PFSK-1 (cell line): ENCODE measurements around the gene PRDM1.

ENCODE experiments used
- FOXP2 ChIP-seq: optimal IDR thresholded peaks from 2 replicates; pipeline ENCODE3; 2011; ENCODE audit warnings: borderline replicate concordance, control low read depth, inconsistent platforms; ENCODE audit not compliant: insufficient read depth; ENCODE audit errors: extremely low read length, extremely low read depth
- POLR2AphosphoS5 ChIP-seq: IDR thresholded peaks from 2 replicates; pipeline ENCODE4 v1.6.1; 2012; ENCODE audit warnings: low read depth, mild to moderate bottlenecking, control low read depth, low read length, moderate library complexity
- REST ChIP-seq, 2 experiments: IDR thresholded peaks; 2 replicates each; pipeline versions ENCODE4 v1.6.1 to v1.8.0; 2011 to 2012; ENCODE audit warnings: low read depth in 2 of 2, low read length in 2 of 2, control low read depth in 1 of 2, inconsistent platforms in 1 of 2, mild to moderate bottlenecking in 1 of 2, moderate library complexity in 1 of 2; ENCODE audit not compliant: insufficient read depth in 1 of 2
- SIN3A ChIP-seq: IDR thresholded peaks from 2 replicates; pipeline ENCODE4 v1.6.1; 2012; ENCODE audit warnings: mild to moderate bottlenecking, low read length, moderate library complexity, borderline replicate concordance; ENCODE audit not compliant: insufficient read depth
- TAF1 ChIP-seq: IDR thresholded peaks from 2 replicates; pipeline ENCODE4 v1.6.1; 2012; ENCODE audit warnings: low read length, control low read depth, borderline replicate concordance; ENCODE audit not compliant: insufficient read depth

Gene PRDM1

GRCh38 chr6:106045077-106045476, 41.1 kb upstream of the PRDM1 start:
- TF ChIP-seq TAF1 (no peak), SIN3A (no peak), POLR2AphosphoS5 (no peak), REST (IDR thresholded peaks at IDR 0.05; ENCODE audit: insufficient read depth in 1 of 2, low read depth in 2 of 2, low read length in 2 of 2) (no peak), FOXP2 (no peak)

GRCh38 chr6:106046116-106046853, 39.9 kb upstream of the PRDM1 start:
- no peak for TF ChIP-seq SIN3A
- TF ChIP-seq FOXP2, result no peak
- no peak for TF ChIP-seq POLR2AphosphoS5
- no peak for TF ChIP-seq REST (IDR thresholded peaks at IDR 0.05; ENCODE audit: insufficient read depth in 1 of 2, low read depth in 2 of 2, low read length in 2 of 2)

- TF ChIP-seq POLR2AphosphoS5 (no peak), REST (IDR thresholded peaks at IDR 0.05; ENCODE audit: insufficient read depth in 1 of 2, low read depth in 2 of 2, low read length in 2 of 2) (no peak), FOXP2 (no peak)
These were observed 39.3 kb upstream of the PRDM1 start for GRCh38 chr6:106046854-106047200.

- TF ChIP-seq REST (IDR thresholded peaks at IDR 0.05; ENCODE audit: insufficient read depth in 1 of 2, low read depth in 2 of 2, low read length in 2 of 2), result no peak
- TF ChIP-seq TAF1, result no peak
- no peak for TF ChIP-seq POLR2AphosphoS5
- no peak for TF ChIP-seq FOXP2
- no peak for TF ChIP-seq SIN3A
These were observed 37.8 kb upstream of the PRDM1 start for GRCh38 chr6:106048336-106048735.

GRCh38 chr6:106050538-106050937, 35.6 kb upstream of the PRDM1 start:
- TF ChIP-seq SIN3A (no peak), REST (IDR thresholded peaks at IDR 0.05; ENCODE audit: insufficient read depth in 1 of 2, low read depth in 2 of 2, low read length in 2 of 2) (no peak), FOXP2 (no peak), TAF1 (no peak), POLR2AphosphoS5 (no peak)
